Astrocyte (in vitro differentiated cells and primary cell): Measurements from ENCODE around the gene ARVCF. TPM values are rescaled to one million over a fixed set of nuclear protein-coding genes. Genes with fewer than 3 reads are reported as not detected.

ENCODE experiments used
- DNase-seq: peaks from one replicate; pipeline ENCODE4 v3.0.0-alpha.2; 2010; ENCODE audit warnings: low read depth
- FAIRE-seq: peaks from 2 replicates; lab custom pipeline; 2011; peaks lifted over from hg19 to GRCh38; lab: Jason Lieb, UNC
- H2AFZ ChIP-seq: 2 replicates; pipeline ENCODE4 v1.6.0; 2012; ENCODE audit warnings: low read depth, low read length, inconsistent platforms
- H3K27ac ChIP-seq: 2 replicates; pipeline ENCODE4 v1.5.1; 2011; ENCODE audit warnings: low read depth, low read length, inconsistent platforms
- H3K27me3 ChIP-seq: 2 replicates; pipeline ENCODE4 v1.6.0; 2011; ENCODE audit warnings: low read length, inconsistent platforms; ENCODE audit not compliant: insufficient read depth
- H3K36me3 ChIP-seq: 2 replicates; pipeline ENCODE4 v1.5.1; 2011; ENCODE audit warnings: low read length, inconsistent platforms; ENCODE audit not compliant: insufficient read depth
- H3K4me1 ChIP-seq: 2 replicates; pipeline ENCODE4 v1.5.1; 2011; ENCODE audit warnings: low read length, inconsistent platforms; ENCODE audit not compliant: insufficient read depth
- H3K4me2 ChIP-seq: 2 replicates; pipeline ENCODE4 v1.6.0; 2012; ENCODE audit warnings: low read length, inconsistent platforms
- H3K4me3 ChIP-seq: 2 replicates; pipeline ENCODE4 v1.5.1; 2011; ENCODE audit warnings: low read depth, mild to moderate bottlenecking, low read length, inconsistent platforms; ENCODE audit not compliant: insufficient read depth
- H3K79me2 ChIP-seq: 2 replicates; pipeline ENCODE4 v1.6.0; 2012; ENCODE audit warnings: mild to moderate bottlenecking, low read length, inconsistent platforms; ENCODE audit not compliant: insufficient read depth
- H3K9ac ChIP-seq: 2 replicates; pipeline ENCODE4 v1.6.0; 2012; ENCODE audit warnings: mild to moderate bottlenecking, low read length, inconsistent platforms
- H3K9me3 ChIP-seq: 2 replicates; pipeline ENCODE4 v1.5.1; 2012; ENCODE audit warnings: low read depth, mild to moderate bottlenecking, low read length, inconsistent platforms; ENCODE audit not compliant: insufficient read depth
- H4K20me1 ChIP-seq: 2 replicates; pipeline ENCODE4 v1.6.0; 2012; ENCODE audit warnings: low read length, inconsistent platforms; ENCODE audit not compliant: insufficient read depth
- H3K27ac Mint-ChIP-seq: one replicate; pipeline ENCODE4 v1.8.0; 2021; ENCODE audit warnings: mild to moderate bottlenecking, mixed read lengths; ENCODE audit not compliant: unreplicated experiment
- H3K27me3 Mint-ChIP-seq: one replicate; pipeline ENCODE4 v1.8.0; 2021; ENCODE audit warnings: low read depth, mixed read lengths; ENCODE audit not compliant: unreplicated experiment
- H3K36me3 Mint-ChIP-seq: one replicate; pipeline ENCODE4 v1.8.0; 2021; ENCODE audit warnings: low read depth, mixed read lengths; ENCODE audit not compliant: unreplicated experiment
- H3K4me1 Mint-ChIP-seq: one replicate; pipeline ENCODE4 v1.8.0; 2021; ENCODE audit warnings: low read depth, mixed read lengths; ENCODE audit not compliant: unreplicated experiment
- H3K4me3 Mint-ChIP-seq: one replicate; pipeline ENCODE4 v1.8.0; 2021; ENCODE audit warnings: mild to moderate bottlenecking, moderate library complexity, mixed read lengths; ENCODE audit not compliant: unreplicated experiment
- H3K9me3 Mint-ChIP-seq: one replicate; pipeline ENCODE4 v1.8.0; 2021; ENCODE audit warnings: mild to moderate bottlenecking, mixed read lengths; ENCODE audit not compliant: unreplicated experiment
- CTCF ChIP-seq: IDR thresholded peaks from 2 replicates; pipeline ENCODE4 v1.5.1; 2011; ENCODE audit warnings: low read depth, mild to moderate bottlenecking, inconsistent platforms, low read length, moderate library complexity; ENCODE audit not compliant: insufficient read depth
- EZH2 ChIP-seq: IDR thresholded peaks from 2 replicates; pipeline ENCODE4 v1.6.1; 2012; ENCODE audit warnings: mild to moderate bottlenecking, low read length, inconsistent platforms; ENCODE audit not compliant: insufficient read depth
- total RNA-seq: library from RNA; stranded (reverse); gene quantifications from 2 replicates; pipeline ENCODE4 v1.2.1, GENCODE V29; 2021

The ARVCF gene
- total RNA-seq, 1 donor from 2014 or later: 17.9 TPM

- Mint-ChIP-seq H3K27ac (no peak overlapping the region), H3K4me3 (peak overlapping the region; percentile 91), H3K9me3 (no peaks in the 10 kb centered on the region), H3K4me1 (peaks cover 2% of the 10 kb centered on the region), H3K27me3 (peaks cover 27% of the 10 kb centered on the region), H3K36me3 (peaks cover 2% of the 10 kb centered on the region)
- H4K20me1 ChIP-seq: peaks cover 53% of the 10 kb centered on the region
- H3K79me2 ChIP-seq: peaks cover 36% of the 10 kb centered on the region
- H3K9ac ChIP-seq: peak overlapping the region; percentile 91
- no peak for DNase-seq
- peak overlapping the region; percentile 61 for H3K27ac ChIP-seq
- peak overlapping the region; percentile 93 for H3K4me2 ChIP-seq
- H3K27me3 ChIP-seq: peaks cover 5% of the 10 kb centered on the region
- peaks cover 17% of the 10 kb centered on the region for H3K4me1 ChIP-seq
- no peak for FAIRE-seq
- H2AFZ ChIP-seq: no peak overlapping the region
- H3K4me3 ChIP-seq: peak overlapping the region; percentile 85
- H3K9me3 ChIP-seq: no peaks in the 10 kb centered on the region
- H3K36me3 ChIP-seq: no peaks in the 10 kb centered on the region
- TF ChIP-seq CTCF (no peak), EZH2 (no peak)
Observed at GRCh38 chr22:20022231-20022977, 5.8 kb upstream of the ARVCF start.

- H3K9me3 Mint-ChIP-seq: no peaks in the 10 kb centered on the region
- peak overlapping the region; percentile 91 for H3K9ac ChIP-seq
- TF ChIP-seq CTCF (no peak), EZH2 (no peak)
- peaks cover 17% of the 10 kb centered on the region for H3K4me1 ChIP-seq
- DNase-seq (peak; percentile 46), FAIRE-seq (no peak)
- H3K79me2 ChIP-seq: peaks cover 36% of the 10 kb centered on the region
- peaks cover 44% of the 10 kb centered on the region for H4K20me1 ChIP-seq
- peaks cover 2% of the 10 kb centered on the region for H3K36me3 Mint-ChIP-seq
- H3K9me3 ChIP-seq: no peaks in the 10 kb centered on the region
- peaks cover 6% of the 10 kb centered on the region for H3K27me3 ChIP-seq
- peak overlapping the region; percentile 93 for H3K4me2 ChIP-seq
- H3K36me3 ChIP-seq: no peaks in the 10 kb centered on the region
- H3K4me3 ChIP-seq: peak overlapping the region; percentile 85
- peaks cover 31% of the 10 kb centered on the region for H3K27me3 Mint-ChIP-seq
- peak overlapping the region; percentile 61 for H3K27ac ChIP-seq
- peak overlapping the region; percentile 81 for H3K27ac Mint-ChIP-seq
- peak overlapping the region; percentile 64 for H2AFZ ChIP-seq
- H3K4me3 Mint-ChIP-seq: peak overlapping the region; percentile 91
- H3K4me1 Mint-ChIP-seq: peaks cover 2% of the 10 kb centered on the region
Observed at GRCh38 chr22:20021196-20022181, 4.9 kb upstream of the ARVCF start.
